Breast epithelium (tissue), 4 donors: ENCODE data around the gene CAMK2A. TPM values are rescaled to one million over a fixed set of nuclear protein-coding genes. Genes with fewer than 3 reads are reported as not detected.

Source experiments
- DNase-seq, 2 donors: peaks; one replicate each; pipeline ENCODE4 v3.0.0-alpha.2; 2019; ENCODE audit warnings: low spot score in 2 of 2
- H3K27ac ChIP-seq, 2 donors: fragments of 200-600 bp; sonication (generic) in 1 of 2; one replicate each; pipeline ENCODE4 v1.5.1; 2016 to 2019; ENCODE audit warnings: mild to moderate bottlenecking in 1 of 2
- H3K27me3 ChIP-seq, 2 donors: fragments of 200-600 bp; sonication (generic) in 1 of 2; one replicate each; pipeline versions ENCODE4 v1.5.1 to v1.6.0; 2017 to 2019; ENCODE audit warnings: control low read depth in 1 of 2, mild to moderate bottlenecking in 1 of 2
- H3K36me3 ChIP-seq: fragments of 200-600 bp; one replicate; pipeline ENCODE4 v1.5.1; 2019
- H3K4me1 ChIP-seq, 2 donors: fragments of 200-600 bp; sonication (generic); one replicate each; pipeline ENCODE4 v1.5.1; 2016 to 2019; ENCODE audit warnings: control low read depth in 1 of 2
- H3K4me3 ChIP-seq, 3 donors: fragments of 200-600 bp; sonication (generic); 1 replicate in 2 of 3; 2 replicates in 1 of 3; pipeline ENCODE4 v1.5.1; 2016 to 2019; ENCODE audit warnings: mild to moderate bottlenecking in 3 of 3, moderate library complexity in 2 of 3
- H3K9me3 ChIP-seq, 2 donors: fragments of 200-600 bp; sonication (generic) in 1 of 2; one replicate each; pipeline ENCODE4 v1.5.1; 2016 to 2019; ENCODE audit warnings: control low read depth in 1 of 2
- POLR2A ChIP-seq: fragments of 450-650 bp; IDR thresholded peaks from one replicate; pipeline ENCODE4 v1.6.1; 2016; ENCODE audit warnings: antibody characterized with exemption, mild to moderate bottlenecking, moderate library complexity
- POLR2AphosphoS5 ChIP-seq, 3 donors: sonication (generic); formaldehyde crosslinking; IDR thresholded peaks; one replicate each; pipeline ENCODE4 v1.6.1; 2017; ENCODE audit warnings: antibody characterized with exemption in 3 of 3
- intact Hi-C: fragments of 100-400 bp; cut with DNase I; formaldehyde crosslinking; loops from one replicate; pipeline ENCODE4 v1.15.1; 2023; ENCODE audit warnings: low total_unique reads
- total RNA-seq, 3 donors: library from RNA; depleted of rRNA; stranded (reverse); fragments of >200 nt; gene quantifications; one replicate each; pipeline ENCODE4 v1.1.0, GENCODE V29; 2016
- TF ChIP-seq, protein P1 (sequence below), 3 donors: fragments of 450-650 bp; IDR thresholded peaks; one replicate each; pipeline ENCODE4 v1.5.1; 2016 to 2017; ENCODE audit warnings: antibody characterized with exemption in 3 of 3, mild to moderate bottlenecking in 3 of 3, moderate library complexity in 3 of 3

The CAMK2A gene
- total RNA-seq, 3 donors from 2014 or later, result under 0.01 TPM; not detected in 2

GRCh38 chr5:150255659-150256409 lies 33.7 kb downstream of the CAMK2A start:
- Histone ChIP-seq H3K36me3 (no peaks in the 10 kb centered on the region), H3K4me3 (no peak overlapping the region), H3K9me3 (no peaks in the 10 kb centered on the region), H3K4me1 (no peaks in the 10 kb centered on the region), H3K27ac (no peak overlapping the region), H3K27me3 (no peaks in the 10 kb centered on the region)
- intact Hi-C loops, result no loop called here
- TF ChIP-seq, protein P1, sequence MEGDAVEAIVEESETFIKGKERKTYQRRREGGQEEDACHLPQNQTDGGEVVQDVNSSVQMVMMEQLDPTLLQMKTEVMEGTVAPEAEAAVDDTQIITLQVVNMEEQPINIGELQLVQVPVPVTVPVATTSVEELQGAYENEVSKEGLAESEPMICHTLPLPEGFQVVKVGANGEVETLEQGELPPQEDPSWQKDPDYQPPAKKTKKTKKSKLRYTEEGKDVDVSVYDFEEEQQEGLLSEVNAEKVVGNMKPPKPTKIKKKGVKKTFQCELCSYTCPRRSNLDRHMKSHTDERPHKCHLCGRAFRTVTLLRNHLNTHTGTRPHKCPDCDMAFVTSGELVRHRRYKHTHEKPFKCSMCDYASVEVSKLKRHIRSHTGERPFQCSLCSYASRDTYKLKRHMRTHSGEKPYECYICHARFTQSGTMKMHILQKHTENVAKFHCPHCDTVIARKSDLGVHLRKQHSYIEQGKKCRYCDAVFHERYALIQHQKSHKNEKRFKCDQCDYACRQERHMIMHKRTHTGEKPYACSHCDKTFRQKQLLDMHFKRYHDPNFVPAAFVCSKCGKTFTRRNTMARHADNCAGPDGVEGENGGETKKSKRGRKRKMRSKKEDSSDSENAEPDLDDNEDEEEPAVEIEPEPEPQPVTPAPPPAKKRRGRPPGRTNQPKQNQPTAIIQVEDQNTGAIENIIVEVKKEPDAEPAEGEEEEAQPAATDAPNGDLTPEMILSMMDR (IDR thresholded peaks at IDR 0.05), result no peak
- TF ChIP-seq POLR2AphosphoS5 (IDR thresholded peaks at IDR 0.05) (no peak), POLR2A (no peak)
- DNase-seq, result no peak

- no peaks in the 10 kb centered on the region for H3K27me3 ChIP-seq
- intact Hi-C loops, result loop anchor here (5.0 kb wide), 1 partner anchor 443 kb away; no protein-coding TSS in a partner anchor
- no peak overlapping the region for H3K4me3 ChIP-seq
- TF ChIP-seq POLR2AphosphoS5 (IDR thresholded peaks at IDR 0.05) (no peak), POLR2A (no peak)
- TF ChIP-seq, protein P1 (IDR thresholded peaks at IDR 0.05), result no peak
- no peak overlapping the region for H3K27ac ChIP-seq
- no peaks in the 10 kb centered on the region for H3K36me3 ChIP-seq
- no peak for DNase-seq
- no peaks in the 10 kb centered on the region for H3K4me1 ChIP-seq
- no peaks in the 10 kb centered on the region for H3K9me3 ChIP-seq
Measured at GRCh38 chr5:150254774-150255173, 34.8 kb downstream of the CAMK2A start.

DNA sequence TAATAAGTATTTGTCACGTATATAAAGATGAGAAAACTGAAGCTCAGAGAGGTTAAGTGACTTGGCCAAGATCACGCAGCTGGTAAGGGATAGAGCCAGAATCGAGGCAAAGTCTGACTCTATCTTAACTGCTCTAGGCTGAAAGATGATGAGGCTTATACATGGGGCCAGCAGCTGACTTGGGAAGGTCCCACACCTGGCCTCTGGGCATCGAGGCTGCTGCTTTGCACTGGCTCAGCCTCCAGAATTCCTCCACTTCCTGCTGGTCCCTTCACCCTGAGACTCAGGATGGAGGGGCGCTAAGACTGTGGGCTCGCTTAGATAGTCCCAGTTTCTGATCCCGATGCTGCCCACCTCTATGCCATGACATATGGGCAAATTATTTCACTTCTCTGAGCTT lies 35.2 kb downstream of the CAMK2A start:
- intact Hi-C loops, result loop anchor here (5.0 kb wide), 1 partner anchor 443 kb away; no protein-coding TSS in a partner anchor
- no peak overlapping the region for H3K27ac ChIP-seq
- no peaks in the 10 kb centered on the region for H3K36me3 ChIP-seq
- no peaks in the 10 kb centered on the region for H3K4me1 ChIP-seq
- no peaks in the 10 kb centered on the region for H3K9me3 ChIP-seq
- no peak for DNase-seq
- TF ChIP-seq POLR2A (no peak), POLR2AphosphoS5 (IDR thresholded peaks at IDR 0.05) (no peak)
- TF ChIP-seq, protein P1 (IDR thresholded peaks at IDR 0.05), result no peak
- no peak overlapping the region for H3K4me3 ChIP-seq
- no peaks in the 10 kb centered on the region for H3K27me3 ChIP-seq

- TF ChIP-seq POLR2AphosphoS5 (IDR thresholded peaks at IDR 0.05) (no peak), POLR2A (no peak)
- TF ChIP-seq, protein P1 (IDR thresholded peaks at IDR 0.05), result no peak
- H3K27ac ChIP-seq, result no peak overlapping the region
- intact Hi-C loops, result loop anchor here (5.0 kb wide), 1 partner anchor 444 kb away; no protein-coding TSS in a partner anchor
Measured at GRCh38 chr5:150253416-150254208, 36.0 kb downstream of the CAMK2A start.

GRCh38 chr5:150252489-150252888 lies 37.1 kb downstream of the CAMK2A start:
- Histone ChIP-seq H3K36me3 (no peaks in the 10 kb centered on the region), H3K27me3 (no peaks in the 10 kb centered on the region), H3K27ac (no peak overlapping the region), H3K4me3 (no peak overlapping the region), H3K9me3 (no peaks in the 10 kb centered on the region), H3K4me1 (no peaks in the 10 kb centered on the region)
- TF ChIP-seq, protein P1 (IDR thresholded peaks at IDR 0.05), result no peak
- TF ChIP-seq POLR2A (no peak), POLR2AphosphoS5 (IDR thresholded peaks at IDR 0.05) (no peak)
- intact Hi-C loops, result loop anchor here (5.0 kb wide), 1 partner anchor 445 kb away; no protein-coding TSS in a partner anchor
- DNase-seq, result no peak

More at GRCh38 chr5:150253416-150254208, 36.0 kb downstream of the CAMK2A start:
- Histone ChIP-seq H3K4me3 (no peak overlapping the region), H3K36me3 (no peaks in the 10 kb centered on the region), H3K27me3 (no peaks in the 10 kb centered on the region), H3K4me1 (no peaks in the 10 kb centered on the region), H3K9me3 (no peaks in the 10 kb centered on the region)
- DNase-seq, result no peak
